Myocyte (in vitro differentiated cells): ENCODE measurements around the gene ARHGAP26. TPM values are rescaled to one million over a fixed set of nuclear protein-coding genes. Genes with fewer than 3 reads are reported as not detected.
"Not testable (repeated sequence)": the region's sequence is repeated elsewhere in the genome, so short reads cannot be mapped to it uniquely, and the experiment has no call there.

Source experiments
- DNase-seq: peaks from one replicate; pipeline ENCODE4 v3.0.0-alpha.2; 2012; ENCODE audit warnings: low read depth
- total RNA-seq: library from RNA; depleted of rRNA; stranded (reverse); fragments of >200 nt; gene quantifications from 2 replicates; pipeline ENCODE4 v1.2.3, GENCODE V29; 2014

Gene ARHGAP26
- total RNA-seq, 1 donor from 2014 or later, result 2.8 TPM

- DNase-seq, result peak; percentile 95
These were observed 336.0 kb downstream of the ARHGAP26 start for GRCh38 chr5:143106174-143106573.

DNA sequence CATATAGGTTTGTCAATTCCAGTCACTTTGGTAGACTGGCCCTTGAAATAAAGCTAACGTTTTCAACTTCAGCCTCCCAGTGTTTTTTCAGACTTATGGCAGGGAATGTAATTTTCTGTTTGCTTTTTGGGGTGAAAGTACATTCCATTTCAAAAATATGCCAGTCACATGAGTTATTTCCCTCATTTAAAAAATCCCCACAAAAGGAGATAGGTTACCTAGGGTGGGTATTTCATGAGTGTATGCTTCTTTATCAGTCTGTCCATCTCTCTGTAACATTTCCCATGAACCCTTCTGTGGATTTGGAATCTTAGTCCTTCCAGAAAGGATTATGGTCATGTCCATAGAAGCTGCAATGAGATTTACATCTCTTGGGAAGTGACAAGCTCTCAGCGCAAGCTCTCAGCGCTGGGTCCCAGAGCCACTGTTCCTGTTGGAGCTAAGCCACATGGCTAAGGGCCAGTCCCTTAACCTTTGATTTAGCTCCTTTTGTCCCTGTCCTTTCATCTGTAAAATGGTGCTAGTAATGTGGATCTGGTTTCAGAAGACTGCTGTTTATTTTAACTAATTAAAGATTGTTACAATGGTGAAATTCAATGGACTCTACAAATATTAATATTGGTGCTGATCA, 338.4 kb downstream of the ARHGAP26 start:
- no peak for DNase-seq

DNA sequence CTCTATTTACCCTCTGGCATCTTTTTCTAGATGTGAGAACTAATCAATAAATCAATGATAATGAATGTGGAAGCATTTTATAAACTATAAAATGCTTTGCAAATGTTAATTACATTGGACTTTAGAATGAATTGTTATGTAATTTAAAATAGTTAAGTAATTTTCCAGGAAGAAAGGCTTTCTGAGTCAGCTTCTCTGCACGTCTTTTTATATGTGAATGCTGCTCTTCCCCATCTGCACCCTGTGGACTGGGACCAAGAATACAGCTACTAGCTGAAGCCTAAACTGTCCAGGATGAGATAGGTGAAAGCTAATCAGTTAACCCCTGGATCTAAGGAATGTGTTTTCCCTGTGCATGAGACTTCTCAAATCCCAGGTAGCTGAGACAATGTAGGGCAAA, 340.4 kb downstream of the ARHGAP26 start:
- no peak for DNase-seq

DNA sequence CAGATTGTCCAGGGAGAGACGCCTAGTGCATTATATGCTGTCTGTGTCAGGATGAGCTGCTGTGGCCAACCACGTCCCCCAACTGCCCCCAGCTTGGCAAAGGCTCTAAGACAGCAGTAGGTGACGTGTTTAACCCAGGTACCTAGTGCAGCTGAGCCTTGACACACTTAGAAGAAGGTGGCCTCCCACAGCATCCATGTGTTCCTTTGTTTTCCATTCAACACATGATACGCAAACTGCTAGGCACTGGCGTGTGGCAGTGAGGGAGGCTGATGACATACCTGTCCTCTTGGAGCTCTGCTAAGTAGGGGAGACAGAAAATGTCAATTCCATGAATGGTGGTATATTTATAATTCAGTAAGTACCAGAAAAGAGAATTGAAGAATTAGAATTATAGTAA, 341.6 kb downstream of the ARHGAP26 start:
- DNase-seq, result no peak

GRCh38 chr5:143113461-143113860, 343.3 kb downstream of the ARHGAP26 start:
- no peak for DNase-seq

DNA sequence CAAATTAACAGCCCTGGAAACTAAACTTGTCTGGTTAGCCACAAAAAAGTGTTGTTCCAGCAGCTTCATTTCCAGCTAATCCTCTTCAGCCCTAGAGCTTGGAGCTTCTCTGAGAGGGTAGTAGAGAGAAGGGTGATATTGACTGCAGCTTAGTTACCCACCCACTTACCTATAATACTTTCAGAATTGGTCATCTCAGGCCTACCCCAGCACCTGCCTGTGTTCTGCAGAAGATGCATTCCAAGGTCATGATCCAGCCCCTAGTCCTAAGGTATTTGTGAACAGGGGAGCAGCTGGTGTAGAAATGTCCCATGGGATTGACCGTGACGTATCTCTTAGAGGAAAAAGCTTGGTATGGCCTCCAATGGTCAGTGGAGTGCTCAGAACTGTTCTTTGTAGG, 344.3 kb downstream of the ARHGAP26 start:
- DNase-seq, result no peak

- no peak for DNase-seq
These were observed 345.2 kb downstream of the ARHGAP26 start for GRCh38 chr5:143115381-143115780.

DNA sequence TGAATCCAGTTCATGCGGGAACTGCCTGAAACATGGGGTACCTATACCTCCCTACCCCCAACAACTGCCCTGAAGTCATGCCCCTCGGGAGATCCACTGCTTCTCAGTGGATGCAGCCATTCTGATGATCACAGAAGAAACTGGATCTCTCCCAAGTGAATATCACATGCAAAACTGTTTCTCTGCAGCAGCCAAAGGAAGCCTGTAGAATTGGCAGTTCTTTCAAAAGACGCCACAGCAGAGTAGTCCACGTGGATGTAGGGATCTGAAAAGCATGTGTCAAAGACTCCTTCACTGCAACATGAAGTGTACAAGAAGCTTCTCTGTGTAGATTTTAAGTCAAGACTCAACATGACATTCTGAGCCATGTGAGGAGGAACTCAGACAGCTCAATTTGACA, 346.6 kb downstream of the ARHGAP26 start:
- no peak for DNase-seq

DNA sequence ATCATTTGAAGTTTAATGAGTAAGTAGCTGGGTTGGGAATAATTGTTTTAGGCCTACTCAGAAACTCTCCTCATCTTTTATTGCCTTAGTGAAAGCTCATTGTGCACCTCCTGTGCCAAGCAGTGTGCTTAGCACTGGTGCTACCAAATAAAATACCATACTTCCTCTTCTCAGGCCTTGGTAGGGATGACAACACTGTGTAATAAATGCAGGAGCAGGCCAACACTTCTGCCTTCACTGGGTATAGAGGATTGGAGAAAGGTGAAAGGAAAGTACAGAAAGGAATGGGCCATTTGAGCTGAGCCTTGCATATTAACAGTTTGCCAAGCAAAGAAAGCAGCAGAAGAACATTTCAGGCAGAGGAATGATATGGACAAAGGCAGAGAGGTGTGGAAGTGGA, 347.6 kb downstream of the ARHGAP26 start:
- DNase-seq, result no peak

- DNase-seq, result no peak
These were observed 348.0 kb downstream of the ARHGAP26 start for GRCh38 chr5:143118222-143118621.

DNA sequence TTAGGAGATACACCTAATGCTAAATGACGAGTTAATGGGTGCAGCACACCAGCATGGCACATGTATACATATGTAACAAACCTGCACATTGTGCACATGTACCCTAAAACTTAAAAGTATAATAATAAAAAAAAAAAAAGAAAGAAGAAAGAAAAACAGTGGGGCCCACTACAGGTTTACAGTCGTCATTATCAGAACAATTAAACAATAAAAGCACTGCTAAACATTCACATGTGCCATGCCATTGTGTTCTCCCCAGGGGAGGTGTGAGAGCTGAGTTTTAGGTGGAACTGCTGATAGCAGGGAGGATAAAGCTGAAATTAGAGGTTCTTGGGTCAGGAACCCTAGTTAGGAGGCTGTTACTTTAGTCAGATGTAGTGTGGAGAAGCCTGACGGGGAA, 348.6 kb downstream of the ARHGAP26 start:
- not testable (repeated sequence) for DNase-seq

DNA sequence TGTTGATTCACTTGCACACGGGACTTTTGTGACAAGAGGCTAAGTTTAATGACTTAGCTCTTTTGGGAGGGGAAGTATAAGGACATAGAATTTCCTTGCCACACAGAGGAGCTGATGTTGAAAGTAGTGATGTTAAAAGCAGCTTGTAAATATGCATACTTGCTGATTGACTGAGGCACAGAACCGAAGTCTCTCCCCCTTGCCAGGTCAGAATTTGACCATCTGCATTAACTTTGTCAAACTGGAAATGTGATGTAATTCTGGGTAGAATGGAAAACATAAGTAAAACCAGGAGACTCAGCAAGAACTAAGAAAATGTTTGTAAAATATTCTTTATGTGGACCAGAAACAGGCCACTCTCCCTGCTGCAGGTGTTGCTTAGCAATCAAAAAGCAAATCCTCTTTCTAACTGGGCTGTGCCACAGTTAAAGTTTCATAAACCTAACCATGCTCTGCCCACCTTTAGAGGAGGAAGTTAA, 349.2 kb downstream of the ARHGAP26 start:
- no peak for DNase-seq

DNA sequence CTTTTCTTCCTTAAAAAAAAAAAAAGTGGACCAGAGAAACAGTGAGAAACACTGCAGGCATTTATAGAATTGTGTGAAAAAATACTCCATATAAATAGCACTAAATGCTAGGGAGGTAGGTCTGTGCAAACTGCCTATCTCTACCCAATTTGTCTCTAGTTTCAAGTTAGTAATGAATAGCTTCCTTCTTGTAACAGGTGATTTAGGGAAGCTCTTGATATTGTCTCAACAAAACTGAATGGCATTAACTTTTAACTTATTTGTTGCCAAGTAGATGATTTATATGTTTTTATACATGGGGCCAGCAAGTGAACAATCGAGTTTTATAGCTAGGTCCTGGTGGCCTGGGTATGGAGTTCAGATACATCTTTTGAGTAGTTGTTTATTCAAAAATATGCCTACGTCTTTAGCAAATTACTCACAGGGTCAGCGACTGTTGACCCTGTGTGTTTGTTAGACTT, 349.7 kb downstream of the ARHGAP26 start:
- DNase-seq, result no peak

- DNase-seq, result no peak
These were observed 350.4 kb downstream of the ARHGAP26 start for GRCh38 chr5:143120460-143121134.

- DNase-seq, result no peak
These were observed 350.9 kb downstream of the ARHGAP26 start for GRCh38 chr5:143121135-143121475.

GRCh38 chr5:143124593-143124992, 354.4 kb downstream of the ARHGAP26 start:
- DNase-seq, result no peak

DNA sequence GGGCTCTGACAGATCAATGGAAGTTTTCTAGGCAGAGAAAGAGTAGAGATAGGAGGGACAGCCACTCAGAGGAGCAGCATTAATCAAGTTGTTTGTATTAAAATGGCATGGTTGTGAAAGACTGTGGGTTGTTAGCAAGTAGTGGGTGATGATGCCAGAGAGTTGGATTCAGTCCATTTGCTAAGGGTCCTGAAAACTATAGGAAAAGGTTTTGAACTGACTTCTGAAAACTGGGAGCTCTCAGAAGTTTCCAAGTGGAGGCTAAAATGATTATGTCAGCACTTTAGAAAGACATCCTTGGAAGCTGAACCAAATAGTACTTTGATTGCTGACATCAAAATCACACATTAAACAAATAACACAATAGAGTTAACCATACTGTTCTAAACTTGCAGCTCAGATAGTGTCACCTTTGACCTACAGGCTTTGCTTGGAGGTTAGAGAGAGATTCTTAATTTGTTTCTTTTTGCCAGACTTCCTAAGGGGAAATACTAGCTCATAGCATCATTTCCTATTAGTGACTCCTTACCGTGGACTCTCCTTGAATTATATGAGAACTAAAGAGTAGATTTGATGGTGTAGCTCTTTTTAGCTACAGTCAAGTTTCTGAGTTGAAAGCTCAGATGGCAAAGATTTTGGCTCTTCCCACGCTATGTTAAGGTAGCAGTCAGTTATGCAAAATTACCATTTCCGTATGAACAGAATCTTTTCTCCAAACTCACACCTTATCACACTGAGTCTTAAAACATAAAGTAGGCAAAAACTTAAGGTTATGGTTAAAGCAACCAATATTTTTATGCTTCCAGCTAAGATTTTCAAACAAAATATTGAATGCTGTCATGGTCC, 356.2 kb downstream of the ARHGAP26 start:
- DNase-seq, result no peak

DNA sequence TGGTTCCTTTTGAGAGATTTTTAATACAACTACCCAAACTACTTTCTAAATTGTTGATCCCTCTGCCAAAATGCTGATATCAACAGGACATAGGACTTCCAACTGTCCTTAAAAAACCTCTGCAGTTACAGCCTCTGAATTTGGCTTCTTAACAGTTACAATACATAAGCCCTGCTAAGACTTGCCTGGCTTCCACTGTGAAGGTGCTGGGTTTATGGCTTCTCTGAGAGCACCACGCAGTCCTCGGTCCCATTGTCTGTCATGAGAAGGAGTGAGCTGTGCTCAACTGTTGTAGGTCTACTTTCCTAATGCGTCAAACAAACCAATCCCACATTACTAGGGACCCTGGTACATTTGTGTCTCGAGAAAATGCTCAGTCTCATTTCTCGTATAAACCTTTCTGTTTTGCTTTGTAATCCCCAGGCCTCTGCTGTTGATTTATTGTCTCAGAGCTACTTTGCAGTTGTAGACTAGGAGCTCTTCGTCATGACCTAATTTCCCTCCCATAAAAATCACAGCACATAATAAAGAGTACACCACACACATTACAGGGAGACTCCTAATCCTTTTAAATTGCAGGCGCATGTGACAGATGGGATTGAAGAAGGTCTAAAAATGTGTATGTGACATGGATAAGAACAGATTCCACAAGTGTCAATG, 358.4 kb downstream of the ARHGAP26 start:
- peak; percentile 68 for DNase-seq

- DNase-seq, result no peak
These were observed 359.0 kb downstream of the ARHGAP26 start for GRCh38 chr5:143129203-143129602.

GRCh38 chr5:143129910-143130612, 359.9 kb downstream of the ARHGAP26 start:
- no peak for DNase-seq
